H1 (cell line): ENCODE results near the gene PDE8B. TPM values are rescaled to one million over a fixed set of nuclear protein-coding genes. Genes with fewer than 3 reads are reported as not detected.

Source experiments
- CTCF ChIA-PET: fragments of 300-600 bp; sonication (Branson Sonifier 250); formaldehyde crosslinking; loops from one replicate; lab custom pipeline; 2021; ENCODE audit not compliant: partially characterized antibody; lab: Charles Lee
- POLR2A ChIA-PET: fragments of 300-600 bp; sonication (Branson Sonifier 250); formaldehyde crosslinking; loops from one replicate; lab custom pipeline; 2021; ENCODE audit warnings: inconsistent platforms; ENCODE audit not compliant: partially characterized antibody; lab: Charles Lee
- DNase-seq, 2 experiments: peaks; one replicate each; pipeline versions ENCODE4 v3.0.0 to v3.0.0-alpha.2; 2010 to 2022; ENCODE audit warnings: low spot score in 2 of 2, low read depth in 1 of 2, mixed read lengths in 1 of 2
- FAIRE-seq: peaks from 2 replicates; lab custom pipeline; 2011; peaks lifted over from hg19 to GRCh38; lab: Jason Lieb, UNC
- H2AFZ ChIP-seq: 2 replicates; pipeline ENCODE4 v1.8.1; 2012; ENCODE audit warnings: low read length, inconsistent platforms
- H2AK5ac ChIP-seq: 2 replicates; pipeline ENCODE4 v1.6.1; 2013; ENCODE audit warnings: low read depth, low read length
- H2BK120ac ChIP-seq: replicated peaks from 2 replicates; pipeline ENCODE3; 2013; ENCODE audit warnings: low read depth, low read length, inconsistent platforms
- H2BK12ac ChIP-seq: 2 replicates; pipeline ENCODE4 v1.6.1; 2013; ENCODE audit warnings: low read depth, low read length
- H2BK15ac ChIP-seq: 2 replicates; pipeline ENCODE4 v1.6.1; 2013; ENCODE audit warnings: low read length
- H2BK20ac ChIP-seq: 2 replicates; pipeline ENCODE4 v1.6.1; 2013; ENCODE audit warnings: low read length
- H2BK5ac ChIP-seq: 2 replicates; pipeline ENCODE4 v1.6.1; 2013; ENCODE audit warnings: low read depth, low read length
- H3K14ac ChIP-seq: 2 replicates; pipeline ENCODE4 v1.6.1; 2013; ENCODE audit warnings: inconsistent platforms; ENCODE audit not compliant: insufficient read length
- H3K18ac ChIP-seq: 2 replicates; pipeline ENCODE4 v1.6.1; 2013; ENCODE audit warnings: low read length; ENCODE audit errors: extremely low read depth
- H3K23ac ChIP-seq: 2 replicates; pipeline ENCODE4 v1.6.1; 2013; ENCODE audit warnings: inconsistent platforms; ENCODE audit not compliant: insufficient read length
- H3K23me2 ChIP-seq: 2 replicates; pipeline ENCODE4 v1.6.1; 2013; ENCODE audit warnings: low read depth, low read length
- H3K27ac ChIP-seq: 2 replicates; pipeline ENCODE4 v1.6.1; 2011; ENCODE audit warnings: low read depth, low read length, inconsistent platforms
- H3K27me3 ChIP-seq, 4 experiments: replicated peaks in 1 of 4; 1 replicate in 1 of 4; 2 replicates in 3 of 4; pipeline versions ENCODE4 v1.6.1 to v1.8.1; 2011 to 2013; ENCODE audit warnings: low read length in 3 of 4, mild to moderate bottlenecking in 3 of 4, inconsistent platforms in 2 of 4, mixed read lengths in 2 of 4, moderate library complexity in 1 of 4; ENCODE audit not compliant: control insufficient read depth in 3 of 4, insufficient read depth in 3 of 4; ENCODE audit errors: extremely low read depth in 1 of 4
- H3K36me3 ChIP-seq, 4 experiments: 2 replicates each; pipeline versions ENCODE4 v1.6.1 to v1.8.1; 2011 to 2013; ENCODE audit warnings: mild to moderate bottlenecking in 4 of 4, low read length in 3 of 4, moderate library complexity in 2 of 4, control low read depth in 1 of 4, inconsistent platforms in 1 of 4; ENCODE audit not compliant: insufficient read depth in 4 of 4, control insufficient read depth in 2 of 4
- H3K4ac ChIP-seq: replicated peaks from 2 replicates; pipeline ENCODE3; 2013; ENCODE audit warnings: low read length, low read depth, mixed read lengths, inconsistent platforms; ENCODE audit not compliant: insufficient read length
- H3K4me1 ChIP-seq, 4 experiments: replicated peaks in 1 of 4; 1 replicate in 1 of 4; 2 replicates in 3 of 4; pipeline versions ENCODE4 v1.6.1 to v1.8.1; 2011 to 2013; ENCODE audit warnings: low read length in 3 of 4, inconsistent platforms in 2 of 4, mixed read lengths in 1 of 4; ENCODE audit not compliant: insufficient read depth in 4 of 4, control insufficient read depth in 3 of 4
- H3K4me2 ChIP-seq, 2 experiments: 2 replicates each; pipeline versions ENCODE4 v1.6.1 to v1.8.1; 2011 to 2013; ENCODE audit warnings: low read depth in 2 of 2, low read length in 2 of 2, control low read depth in 1 of 2, inconsistent platforms in 1 of 2, mild to moderate bottlenecking in 1 of 2; ENCODE audit not compliant: insufficient read depth in 1 of 2
- H3K4me3 ChIP-seq, 4 experiments: fragments of 200-600, 300-600 bp in 1 of 4; sonication (generic), shearing (Covaris generic), sonication (Bioruptor Twin) in 1 of 4; 2 replicates each; pipeline versions ENCODE4 v1.5.1 to v1.8.1; 2011 to 2016; ENCODE audit warnings: low read length in 4 of 4, low read depth in 3 of 4, control low read depth in 2 of 4, inconsistent platforms in 2 of 4, mild to moderate bottlenecking in 2 of 4, mixed read lengths in 1 of 4, moderate library complexity in 1 of 4; ENCODE audit not compliant: insufficient read depth in 2 of 4; ENCODE audit errors: extremely low read depth in 1 of 4
- H3K56ac ChIP-seq: replicated peaks from 2 replicates; pipeline ENCODE3; 2013; ENCODE audit warnings: low read depth, mild to moderate bottlenecking, mixed read lengths, low read length, inconsistent platforms; ENCODE audit not compliant: insufficient read length
- H3K79me1 ChIP-seq: 2 replicates; pipeline ENCODE4 v1.6.1; 2013; ENCODE audit warnings: low read depth, low read length, control low read depth
- H3K79me2 ChIP-seq, 2 experiments: 2 replicates each; pipeline versions ENCODE4 v1.6.1 to v1.8.1; 2012 to 2013; ENCODE audit warnings: low read length in 2 of 2, mild to moderate bottlenecking in 2 of 2, inconsistent platforms in 1 of 2; ENCODE audit not compliant: insufficient read depth in 2 of 2, control insufficient read depth in 1 of 2
- H3K9ac ChIP-seq, 4 experiments: replicated peaks in 1 of 4; 1 replicate in 1 of 4; 2 replicates in 3 of 4; pipeline versions ENCODE4 v1.6.1 to v1.8.1; 2011 to 2013; ENCODE audit warnings: low read depth in 3 of 4, low read length in 3 of 4, control low read depth in 2 of 4, mild to moderate bottlenecking in 2 of 4, moderate library complexity in 2 of 4, inconsistent platforms in 1 of 4; ENCODE audit errors: extremely low read depth in 1 of 4
- H3K9me3 ChIP-seq, 2 experiments: 2 replicates each; pipeline versions ENCODE4 v1.6.1 to v1.8.1; 2012 to 2013; ENCODE audit warnings: mild to moderate bottlenecking in 2 of 2, moderate library complexity in 2 of 2, control low read depth in 1 of 2, inconsistent platforms in 1 of 2, low read depth in 1 of 2, low read length in 1 of 2, mixed read lengths in 1 of 2; ENCODE audit not compliant: insufficient read depth in 2 of 2
- H4K20me1 ChIP-seq, 2 experiments: replicated peaks in 1 of 2; 2 replicates each; pipeline versions ENCODE3 to v1.8.1; 2011 to 2013; ENCODE audit warnings: inconsistent platforms in 2 of 2, low read length in 2 of 2, mild to moderate bottlenecking in 1 of 2; ENCODE audit not compliant: insufficient read depth in 2 of 2, control insufficient read depth in 1 of 2
- H4K5ac ChIP-seq: 2 replicates; pipeline ENCODE4 v1.6.1; 2013; ENCODE audit warnings: low read length, low read depth, mixed read lengths, inconsistent platforms; ENCODE audit not compliant: insufficient read length
- H4K8ac ChIP-seq: 2 replicates; pipeline ENCODE4 v1.8.0; 2013; ENCODE audit warnings: mild to moderate bottlenecking, moderate library complexity, low read length, inconsistent platforms; ENCODE audit not compliant: insufficient read depth; ENCODE audit errors: extremely low read depth
- H4K91ac ChIP-seq: replicated peaks from 2 replicates; pipeline ENCODE3; 2013; ENCODE audit warnings: low read length, mixed read lengths, inconsistent platforms; ENCODE audit not compliant: insufficient read length
- BRCA1 ChIP-seq: IDR thresholded peaks from 2 replicates; pipeline ENCODE4 v1.6.1; 2012; ENCODE audit warnings: low read depth, low read length, improper control_type of control experiment
- GABPA ChIP-seq: IDR thresholded peaks from 2 replicates; pipeline ENCODE4 v1.6.1; 2011; ENCODE audit warnings: mild to moderate bottlenecking, low read length, moderate library complexity, borderline replicate concordance; ENCODE audit not compliant: insufficient read depth
- HDAC6 ChIP-seq: IDR thresholded peaks from one replicate; pipeline ENCODE4 v1.7.1; 2012; ENCODE audit warnings: low read depth, mild to moderate bottlenecking, inconsistent platforms, low read length, moderate library complexity
- MAFK ChIP-seq: IDR thresholded peaks from 2 replicates; pipeline ENCODE4 v1.6.1; 2012; ENCODE audit warnings: low read depth, mild to moderate bottlenecking, improper control_type of control experiment, low read length
- SIRT6 ChIP-seq: IDR thresholded peaks from one replicate; pipeline ENCODE4 v1.7.1; 2012; ENCODE audit warnings: low read length, inconsistent platforms
- SUZ12 ChIP-seq: fragments of 200-600 bp; sonication (generic); IDR thresholded peaks from 2 replicates; pipeline ENCODE4 v1.6.1; 2012; ENCODE audit warnings: mild to moderate bottlenecking, inconsistent platforms, low read length, moderate library complexity, mixed read lengths
- TAF1 ChIP-seq: IDR thresholded peaks from 2 replicates; pipeline ENCODE4 v1.6.1; 2011; ENCODE audit warnings: mild to moderate bottlenecking, low read depth, low read length
- WGBS, 2 experiments: shearing (Covaris generic) in 1 of 2; methylation state at CpG; one replicate each; pipeline versions ENCODE4 v1.1.6 to v1.1.7; 2013 to 2015; ENCODE audit warnings: low lambda C conversion rate in 2 of 2, mixed read lengths in 2 of 2, inconsistent platforms in 1 of 2, low coverage in 1 of 2, missing lambda C conversion rate in 1 of 2; ENCODE audit not compliant: insufficient replicate concordance in 2 of 2, insufficient coverage in 1 of 2, insufficient read length in 1 of 2; ENCODE audit errors: extremely low coverage in 1 of 2, missing lambda C conversion rate in 1 of 2; 5-methylcytosine and 5-hydroxymethylcytosine counted together
- polyA plus RNA-seq, 7 experiments: library from polyadenylated mRNA; depleted of rRNA in 3 of 7; stranded (reverse) in 5 of 7; unstranded in 2 of 7; fragments of >200 nt in 5 of 7; fragments of 200-250 nt in 2 of 7; gene quantifications; 1 replicate in 5 of 7; 2 replicates in 1 of 7; 4 replicates in 1 of 7; pipeline versions ENCODE4 v1.2.1 to v1.2.3, GENCODE V29; 2011 to 2013; ENCODE audit warnings: missing spikeins in 2 of 7, mixed read lengths in 2 of 7
- total RNA-seq: library from RNA; stranded (reverse); fragmentation: NEBNext Ultra II Directional; extraction: Animal tissue kit (Norgen Biotek cat#: 25700); gene quantifications from 2 replicates; pipeline ENCODE4 v1.2.1, GENCODE V29; 2021

The PDE8B gene
- total and polyA plus RNA-seq, 2 of the 8 experiments (the other 6 are each of a cell fraction or from before 2014, with no cell fraction given), result 0.32 to 1.1 TPM

GRCh38 chr5:77172713-77173328 lies 37.7 kb upstream of the PDE8B start:
- Histone ChIP-seq H2BK120ac (no peak overlapping the region), H3K14ac (no peak overlapping the region), H3K4me2 (no peak overlapping the region), H3K23me2 (no peaks in the 10 kb centered on the region), H3K4me1 (peaks cover 0 to 6% (median 0%) of the 10 kb centered on the region in 4 experiments; a peak in 1 of 7 replicates), H3K4me3 (no peak overlapping the region), H2BK15ac (no peak overlapping the region), H4K8ac (no peak overlapping the region), H2AFZ (no peak overlapping the region), H3K56ac (no peak overlapping the region), H3K36me3 (no peaks in the 10 kb centered on the region), H3K9me3 (no peaks in the 10 kb centered on the region), H3K9ac (no peak overlapping the region), H2BK12ac (no peak overlapping the region), H4K20me1 (no peaks in the 10 kb centered on the region), H3K27me3 (no peaks in the 10 kb centered on the region; a peak in 1 of 7 replicates), H2AK5ac (no peak overlapping the region), H3K79me2 (no peaks in the 10 kb centered on the region), H3K79me1 (no peaks in the 10 kb centered on the region), H2BK20ac (no peak overlapping the region), H3K27ac (no peak overlapping the region), H3K18ac (no peak overlapping the region), H4K91ac (no peak overlapping the region), H4K5ac (no peak overlapping the region), H2BK5ac (no peak overlapping the region), H3K4ac (no peak overlapping the region), H3K23ac (no peak overlapping the region)
- POLR2A ChIA-PET, result no interaction called here
- FAIRE-seq, result no peak
- WGBS, 2 experiments, result 100% methylated on average over 1 of the region's 1 CpG; no CpG with 5 or more reads in 1 of the 2 experiments
- DNase-seq, result no peak
- no peak for TF ChIP-seq BRCA1
- no peak for TF ChIP-seq MAFK
- TF ChIP-seq TAF1, result no peak
- no peak for TF ChIP-seq SIRT6
- TF ChIP-seq HDAC6, result no peak
- TF ChIP-seq SUZ12, result no peak
- no peak for TF ChIP-seq GABPA
- CTCF ChIA-PET, result interaction anchor here (1.0 kb wide), 1 partner anchor 20 kb away, joined by 4 read pairs; no protein-coding TSS in a partner anchor
